Measurements from ENCODE around the gene CAST.

The CAST gene

GRCh38 chr5:96661855-96662724, at the start of gene CAST (continued):
- TF ChIP-seq, protein P1, sequence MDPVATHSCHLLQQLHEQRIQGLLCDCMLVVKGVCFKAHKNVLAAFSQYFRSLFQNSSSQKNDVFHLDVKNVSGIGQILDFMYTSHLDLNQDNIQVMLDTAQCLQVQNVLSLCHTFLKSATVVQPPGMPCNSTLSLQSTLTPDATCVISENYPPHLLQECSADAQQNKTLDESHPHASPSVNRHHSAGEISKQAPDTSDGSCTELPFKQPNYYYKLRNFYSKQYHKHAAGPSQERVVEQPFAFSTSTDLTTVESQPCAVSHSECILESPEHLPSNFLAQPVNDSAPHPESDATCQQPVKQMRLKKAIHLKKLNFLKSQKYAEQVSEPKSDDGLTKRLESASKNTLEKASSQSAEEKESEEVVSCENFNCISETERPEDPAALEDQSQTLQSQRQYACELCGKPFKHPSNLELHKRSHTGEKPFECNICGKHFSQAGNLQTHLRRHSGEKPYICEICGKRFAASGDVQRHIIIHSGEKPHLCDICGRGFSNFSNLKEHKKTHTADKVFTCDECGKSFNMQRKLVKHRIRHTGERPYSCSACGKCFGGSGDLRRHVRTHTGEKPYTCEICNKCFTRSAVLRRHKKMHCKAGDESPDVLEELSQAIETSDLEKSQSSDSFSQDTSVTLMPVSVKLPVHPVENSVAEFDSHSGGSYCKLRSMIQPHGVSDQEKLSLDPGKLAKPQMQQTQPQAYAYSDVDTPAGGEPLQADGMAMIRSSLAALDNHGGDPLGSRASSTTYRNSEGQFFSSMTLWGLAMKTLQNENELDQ (tag by site-specific recombination; IDR thresholded peaks at IDR 0.05; ENCODE audit: low read depth): no peak
- TF ChIP-seq ZNF654 (tag by site-specific recombination; IDR thresholded peaks at IDR 0.05; ENCODE audit: low read depth): no peak
- TF ChIP-seq ZNF777 (tag by site-specific recombination; IDR thresholded peaks at IDR 0.05; ENCODE audit: borderline replicate concordance): 0 out of 2 replicates have a peak, but pooled peaks have one; percentile 15
- no peak for TF ChIP-seq ZNF426 (tag by site-specific recombination; IDR thresholded peaks at IDR 0.05)
- peak; percentile 37; the same call in 1 of the 2 replicates for TF ChIP-seq ZNF10 (tag by site-specific recombination; IDR thresholded peaks at IDR 0.05)
- peak; percentile 96 for TF ChIP-seq ZBTB17 (tag by site-specific recombination; IDR thresholded peaks at IDR 0.05)
- TF ChIP-seq ZNF639 (tag by site-specific recombination; IDR thresholded peaks at IDR 0.05): no peak; the same call in 1 of the 2 replicates
- no peak for TF ChIP-seq GLI4 (tag by site-specific recombination; IDR thresholded peaks at IDR 0.05)
- no peak for TF ChIP-seq ZNF146 (tag by site-specific recombination; IDR thresholded peaks at IDR 0.05)
- no peak for TF ChIP-seq KLF9 (tag by site-specific recombination; IDR thresholded peaks at IDR 0.05; ENCODE audit: low read depth)
- no peak for TF ChIP-seq ZNF449 (tag by site-specific recombination; IDR thresholded peaks at IDR 0.05)
- peak; percentile 30; the same call in 1 of the 2 replicates for TF ChIP-seq WT1 (tag by site-specific recombination; IDR thresholded peaks at IDR 0.05)
- TF ChIP-seq ZNF24 (tag by site-specific recombination; IDR thresholded peaks at IDR 0.05): no peak
- no peak for TF ChIP-seq ZNF214 (tag by site-specific recombination; IDR thresholded peaks at IDR 0.05; ENCODE audit: borderline replicate concordance)
- TF ChIP-seq SP3 (tag by site-specific recombination; IDR thresholded peaks at IDR 0.05): peak; percentile 75
- TF ChIP-seq ZIC2 (tag by site-specific recombination; IDR thresholded peaks at IDR 0.05): no peak
- TF ChIP-seq, protein P2, sequence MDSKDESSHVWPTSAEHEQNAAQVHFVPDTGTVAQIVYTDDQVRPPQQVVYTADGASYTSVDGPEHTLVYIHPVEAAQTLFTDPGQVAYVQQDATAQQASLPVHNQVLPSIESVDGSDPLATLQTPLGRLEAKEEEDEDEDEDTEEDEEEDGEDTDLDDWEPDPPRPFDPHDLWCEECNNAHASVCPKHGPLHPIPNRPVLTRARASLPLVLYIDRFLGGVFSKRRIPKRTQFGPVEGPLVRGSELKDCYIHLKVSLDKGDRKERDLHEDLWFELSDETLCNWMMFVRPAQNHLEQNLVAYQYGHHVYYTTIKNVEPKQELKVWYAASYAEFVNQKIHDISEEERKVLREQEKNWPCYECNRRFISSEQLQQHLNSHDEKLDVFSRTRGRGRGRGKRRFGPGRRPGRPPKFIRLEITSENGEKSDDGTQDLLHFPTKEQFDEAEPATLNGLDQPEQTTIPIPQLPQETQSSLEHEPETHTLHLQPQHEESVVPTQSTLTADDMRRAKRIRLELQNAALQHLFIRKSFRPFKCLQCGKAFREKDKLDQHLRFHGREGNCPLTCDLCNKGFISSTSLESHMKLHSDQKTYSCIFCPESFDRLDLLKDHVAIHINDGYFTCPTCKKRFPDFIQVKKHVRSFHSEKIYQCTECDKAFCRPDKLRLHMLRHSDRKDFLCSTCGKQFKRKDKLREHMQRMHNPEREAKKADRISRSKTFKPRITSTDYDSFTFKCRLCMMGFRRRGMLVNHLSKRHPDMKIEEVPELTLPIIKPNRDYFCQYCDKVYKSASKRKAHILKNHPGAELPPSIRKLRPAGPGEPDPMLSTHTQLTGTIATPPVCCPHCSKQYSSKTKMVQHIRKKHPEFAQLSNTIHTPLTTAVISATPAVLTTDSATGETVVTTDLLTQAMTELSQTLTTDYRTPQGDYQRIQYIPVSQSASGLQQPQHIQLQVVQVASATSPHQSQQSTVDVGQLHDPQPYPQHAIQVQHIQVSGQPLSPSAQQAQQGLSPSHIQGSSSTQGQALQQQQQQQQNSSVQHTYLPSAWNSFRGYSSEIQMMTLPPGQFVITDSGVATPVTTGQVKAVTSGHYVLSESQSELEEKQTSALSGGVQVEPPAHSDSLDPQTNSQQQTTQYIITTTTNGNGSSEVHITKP (tag by site-specific recombination; IDR thresholded peaks at IDR 0.05): peak; percentile 36
- TF ChIP-seq SP7 (tag by site-specific recombination; IDR thresholded peaks at IDR 0.05): peak; percentile 35
- TF ChIP-seq GLIS1 (tag by site-specific recombination; IDR thresholded peaks at IDR 0.05): peak; percentile 36; the same call in 1 of the 2 replicates
- TF ChIP-seq YY2 (tag by site-specific recombination; IDR thresholded peaks at IDR 0.05): no peak
- no peak for TF ChIP-seq ZNF239 (tag by site-specific recombination; IDR thresholded peaks at IDR 0.05)
- TF ChIP-seq GLIS2 (tag by site-specific recombination; IDR thresholded peaks at IDR 0.05): peak; percentile 21; the same call in 1 of the 2 replicates
- peak; percentile 55; the same call in 1 of the 2 replicates for TF ChIP-seq BCL11B (tag by site-specific recombination; IDR thresholded peaks at IDR 0.05; ENCODE audit: low read depth)
- no peak for TF ChIP-seq ZNF664 (tag by site-specific recombination; IDR thresholded peaks at IDR 0.05)
- peak; percentile 67 for TF ChIP-seq PATZ1 (tag by site-specific recombination; IDR thresholded peaks at IDR 0.05)
- no peak for TF ChIP-seq GLI2 (tag by site-specific recombination; IDR thresholded peaks at IDR 0.05; ENCODE audit: borderline replicate concordance, low read depth)
- TF ChIP-seq KLF8 (tag by site-specific recombination; IDR thresholded peaks at IDR 0.05): peak; percentile 78

All from HEK293 (cell line).